Middle frontal gyrus (tissue), 1 donor: ENCODE results near the gene KRT77.
"Not testable (repeated sequence)": the region's sequence is repeated elsewhere in the genome, so short reads cannot be mapped to it uniquely, and the experiment has no call there.

Experiments used
- DNase-seq: peaks from one replicate; pipeline ENCODE4 v3.0.0-alpha.2; 2015; ENCODE audit warnings: low spot score; ENCODE audit errors: extremely low spot score

KRT77 gene

GRCh38 chr12:52722680-52723079, 19.4 kb upstream of the KRT77 start:
- DNase-seq: no peak

GRCh38 chr12:52721838-52722470, 18.6 kb upstream of the KRT77 start:
- DNase-seq: no peak

- no peak for DNase-seq
Measured at GRCh38 chr12:52720365-52720886, 17.1 kb upstream of the KRT77 start.

- DNase-seq: no peak
Measured at GRCh38 chr12:52716061-52716460, 12.7 kb upstream of the KRT77 start.

- no peak for DNase-seq
Measured at GRCh38 chr12:52715416-52715815, 12.1 kb upstream of the KRT77 start.

DNA sequence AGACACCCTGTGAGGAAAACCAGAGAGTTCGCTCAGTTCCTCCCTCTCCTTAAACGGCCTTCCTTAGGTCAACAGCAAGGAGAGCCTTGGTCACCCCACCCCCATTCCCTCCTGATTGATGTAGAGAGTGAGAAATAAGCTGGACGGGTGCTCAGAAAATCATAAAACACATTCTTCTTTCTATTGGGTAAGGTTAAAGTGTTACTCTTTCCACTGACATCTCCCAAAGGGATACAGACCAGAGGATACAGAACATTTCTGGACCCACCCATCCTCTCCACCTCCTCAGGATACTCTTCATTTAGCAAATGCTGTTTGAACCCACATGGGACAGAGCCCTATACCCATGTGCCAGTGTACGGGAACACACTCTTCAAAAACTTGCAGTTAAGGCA, 11.6 kb upstream of the KRT77 start:
- DNase-seq: no peak

- no peak for DNase-seq
Measured at GRCh38 chr12:52713960-52714886, 10.9 kb upstream of the KRT77 start.

DNA sequence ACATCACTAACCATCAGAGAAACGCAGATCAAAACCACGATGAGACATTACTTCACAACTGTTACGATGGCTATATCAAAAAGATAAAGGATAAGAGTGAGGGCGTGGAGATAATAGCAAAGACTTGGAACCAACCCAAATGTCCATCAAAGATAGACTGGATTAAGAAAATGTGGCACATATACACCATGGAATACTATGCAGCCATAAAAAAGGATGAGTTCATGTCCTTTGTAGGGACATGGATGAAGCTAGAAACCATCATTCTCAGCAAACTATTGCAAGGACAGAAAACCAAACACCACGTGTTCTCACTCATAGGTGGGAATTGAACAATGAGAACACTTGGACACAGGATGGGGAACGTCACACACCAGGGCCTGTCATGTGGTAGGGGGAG, 8.8 kb upstream of the KRT77 start:
- not testable (repeated sequence) for DNase-seq

GRCh38 chr12:52710730-52711129, 7.4 kb upstream of the KRT77 start:
- DNase-seq: no peak

DNA sequence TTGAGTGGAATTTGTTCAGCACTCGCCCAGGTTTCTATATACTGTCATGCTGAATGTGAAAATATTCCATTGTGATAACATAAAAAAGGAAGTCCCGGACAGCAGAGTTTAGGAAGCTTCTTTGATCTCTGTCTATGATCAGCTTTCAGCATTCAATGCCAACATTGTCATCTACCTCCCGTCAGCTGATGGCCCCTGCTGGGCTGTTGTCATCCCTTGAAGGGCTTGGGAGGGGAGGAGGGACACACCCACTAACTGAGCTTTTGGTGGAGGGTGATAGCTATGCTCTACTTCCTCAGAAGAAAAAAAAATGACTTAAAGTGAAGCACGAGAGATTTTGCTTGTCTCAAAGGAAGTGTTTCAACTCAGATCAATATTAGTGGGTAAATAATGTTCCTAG, 4.7 kb upstream of the KRT77 start:
- no peak for DNase-seq

GRCh38 chr12:52704464-52704863, 1.1 kb upstream of the KRT77 start:
- DNase-seq: no peak

GRCh38 chr12:52703878-52704277, 554 bp upstream of the KRT77 start:
- no peak for DNase-seq

- no peak for DNase-seq
Measured at GRCh38 chr12:52702338-52702737, 986 bp downstream of the KRT77 start.

DNA sequence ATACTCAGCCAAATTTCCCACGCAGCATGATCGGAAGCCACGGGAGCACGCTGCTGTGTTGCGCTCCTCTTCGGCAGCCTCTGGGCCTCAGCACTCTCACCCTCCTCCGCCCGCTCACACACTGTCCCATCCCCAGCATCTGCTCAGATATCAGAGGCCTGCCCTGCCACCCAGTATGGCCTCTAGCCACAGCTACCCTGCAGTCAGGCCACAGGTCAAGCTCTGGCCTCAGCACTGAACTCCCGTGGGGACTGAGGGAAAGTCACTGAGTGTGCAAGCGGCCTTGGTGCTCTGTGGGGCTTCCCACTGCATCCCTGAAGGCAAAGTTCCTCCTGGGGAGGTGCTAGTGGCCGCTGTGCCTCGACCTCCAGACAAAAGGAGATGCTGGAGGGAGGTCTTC, 2.0 kb downstream of the KRT77 start:
- no peak for DNase-seq

DNA sequence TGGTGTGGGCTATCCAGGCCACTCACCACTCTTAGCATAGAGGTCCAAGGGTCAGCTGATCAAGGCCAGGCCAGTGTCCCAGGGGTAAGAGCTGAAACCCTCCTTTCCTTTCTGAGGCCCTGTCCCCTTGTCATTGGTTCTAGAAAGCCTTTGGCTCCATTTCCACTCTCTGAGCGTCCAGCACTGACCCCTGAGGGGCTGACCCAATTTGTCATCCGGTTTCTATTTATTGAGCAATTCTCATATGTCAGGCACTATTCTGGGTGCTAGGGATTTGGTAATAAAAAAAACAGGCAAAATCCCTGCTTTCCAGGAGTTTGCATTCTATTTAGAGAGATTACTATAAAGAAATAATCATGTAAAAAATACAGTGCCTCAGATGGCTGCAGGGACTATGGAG, 3.4 kb downstream of the KRT77 start:
- DNase-seq: no peak

- no peak for DNase-seq
Measured at GRCh38 chr12:52699373-52699772, 4.0 kb downstream of the KRT77 start.

GRCh38 chr12:52698651-52699340, 4.5 kb downstream of the KRT77 start:
- no peak for DNase-seq

DNA sequence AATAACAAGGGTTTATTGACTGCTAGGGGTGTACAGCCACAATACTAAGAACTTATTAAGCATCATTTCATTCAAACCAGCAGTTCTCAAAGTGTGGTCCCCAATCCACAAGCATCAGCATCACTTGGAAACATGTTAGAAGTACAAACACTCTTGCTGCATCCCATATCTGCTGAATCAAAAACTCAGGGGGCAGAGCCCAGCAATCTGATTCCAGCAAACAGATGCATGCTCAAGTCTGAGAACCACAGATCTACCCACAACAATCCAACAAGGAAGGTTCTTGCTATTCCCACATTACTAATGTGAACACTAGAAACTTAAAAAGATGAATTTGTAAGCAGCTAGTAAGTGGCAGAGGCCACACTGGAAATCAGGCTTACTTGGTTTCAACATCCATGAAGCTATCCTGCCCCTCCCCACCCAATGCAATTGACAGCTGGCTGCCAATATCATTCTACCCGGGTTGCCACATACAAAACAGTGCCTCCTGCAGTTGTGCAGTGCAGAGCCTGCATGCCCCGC, 6.2 kb downstream of the KRT77 start:
- no peak for DNase-seq

DNA sequence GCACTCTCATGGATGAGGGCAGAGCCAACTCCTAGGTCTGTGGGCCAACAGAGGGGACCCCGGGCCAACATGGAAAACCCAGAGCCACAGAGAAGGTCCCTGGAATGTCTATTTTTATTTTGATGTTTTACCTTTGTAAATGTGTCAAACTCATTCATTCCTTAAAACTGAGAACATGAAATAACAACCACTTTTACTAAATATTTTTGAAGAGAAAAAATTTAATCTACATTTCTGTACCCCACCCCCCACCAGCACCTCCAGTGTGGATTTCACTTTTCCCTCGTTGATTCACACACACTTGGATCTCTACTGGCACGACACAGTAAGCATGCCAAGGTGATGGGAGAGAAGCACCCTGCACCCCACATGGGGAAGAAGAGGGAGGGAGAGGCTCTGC, 6.7 kb downstream of the KRT77 start:
- no peak for DNase-seq

DNA sequence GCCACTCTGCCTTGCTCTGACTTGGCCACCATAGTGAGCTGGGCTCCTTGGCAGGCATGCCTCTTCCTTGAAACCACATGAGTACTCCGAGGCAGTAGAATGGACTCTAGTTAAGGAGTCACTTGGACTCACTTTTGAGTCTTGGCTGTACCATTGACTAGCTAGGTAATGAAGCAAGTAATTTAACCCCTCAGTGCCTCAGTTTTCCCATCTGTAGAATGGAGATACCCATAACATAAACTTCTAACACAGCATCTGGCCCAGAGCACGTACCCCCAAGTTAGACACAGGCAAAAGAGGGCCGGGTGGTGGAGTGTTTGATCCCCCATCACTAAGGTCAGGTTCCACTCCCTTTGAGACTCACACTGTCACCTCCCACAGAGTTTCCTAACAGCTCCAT, 8.3 kb downstream of the KRT77 start:
- DNase-seq: no peak

GRCh38 chr12:52694151-52694550, 9.2 kb downstream of the KRT77 start:
- DNase-seq: no peak

DNA sequence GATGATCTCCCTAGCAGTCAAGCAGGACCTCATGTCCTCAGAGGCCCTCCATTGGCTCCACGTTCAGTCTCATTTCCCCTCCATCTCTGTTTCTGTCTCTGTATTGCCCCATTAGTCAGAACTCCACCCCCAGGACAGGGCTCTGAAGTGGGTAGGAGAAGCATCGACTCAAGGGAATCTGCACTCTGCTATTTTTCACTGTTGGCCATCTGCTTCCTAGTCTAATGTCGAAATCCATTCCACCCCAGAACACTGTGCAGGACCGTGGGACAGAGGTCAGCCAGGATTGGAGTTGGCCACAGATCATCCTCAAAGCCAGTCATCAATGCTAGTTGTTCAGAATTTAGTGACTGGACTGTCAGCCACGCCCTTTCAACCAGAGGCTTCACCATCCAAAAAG, 10.1 kb downstream of the KRT77 start:
- no peak for DNase-seq
